AG08395 (cell line): Measurements from ENCODE around the gene INF2.

ENCODE experiments used
- DNase-seq: peaks from one replicate; pipeline ENCODE4 v3.0.0; 2012; ENCODE audit warnings: mixed read lengths, low spot score

INF2 gene

DNA sequence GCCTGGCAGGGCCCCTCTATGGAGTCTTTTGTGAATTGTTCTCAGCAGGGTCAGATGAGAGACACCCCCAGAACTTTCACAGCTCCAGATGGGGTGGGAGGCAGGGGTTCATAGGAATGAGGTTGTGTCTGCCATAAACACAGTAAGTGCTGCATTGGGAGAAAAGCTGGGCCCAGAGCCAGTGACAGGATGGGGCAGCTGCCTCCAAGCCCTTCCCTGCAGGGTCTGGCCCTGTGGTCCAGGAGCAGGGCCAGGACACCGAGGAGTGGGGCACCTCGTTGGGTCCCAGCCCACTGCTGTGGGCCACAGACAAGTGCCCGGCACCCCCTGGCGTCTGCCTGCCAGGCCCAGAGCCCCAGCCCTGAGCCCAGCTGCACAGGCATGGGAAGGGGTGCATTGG is 13.3 kb downstream of the INF2 start:
- DNase-seq: no peak

DNA sequence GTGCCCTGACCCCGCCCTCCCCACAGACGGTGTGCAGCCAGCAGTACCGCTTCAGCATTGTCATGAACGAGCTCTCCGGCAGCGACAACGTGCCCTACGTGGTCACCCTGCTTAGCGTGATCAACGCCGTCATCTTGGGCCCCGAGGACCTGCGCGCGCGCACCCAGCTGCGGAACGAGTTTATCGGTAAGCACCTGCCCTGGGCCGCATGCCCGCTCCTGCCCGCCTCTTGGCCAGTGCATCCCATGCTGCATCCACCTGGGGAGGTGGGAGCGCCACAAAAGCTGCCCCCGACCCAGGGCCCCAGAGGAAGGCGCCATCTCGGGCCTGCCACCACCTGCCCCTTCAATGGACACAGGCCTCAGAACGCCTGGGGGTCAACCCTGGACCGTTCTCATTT is 13.9 kb downstream of the INF2 start:
- DNase-seq: no peak

- DNase-seq: no peak
Observed at GRCh38 chr14:104704252-104704651, 14.8 kb downstream of the INF2 start.

DNA sequence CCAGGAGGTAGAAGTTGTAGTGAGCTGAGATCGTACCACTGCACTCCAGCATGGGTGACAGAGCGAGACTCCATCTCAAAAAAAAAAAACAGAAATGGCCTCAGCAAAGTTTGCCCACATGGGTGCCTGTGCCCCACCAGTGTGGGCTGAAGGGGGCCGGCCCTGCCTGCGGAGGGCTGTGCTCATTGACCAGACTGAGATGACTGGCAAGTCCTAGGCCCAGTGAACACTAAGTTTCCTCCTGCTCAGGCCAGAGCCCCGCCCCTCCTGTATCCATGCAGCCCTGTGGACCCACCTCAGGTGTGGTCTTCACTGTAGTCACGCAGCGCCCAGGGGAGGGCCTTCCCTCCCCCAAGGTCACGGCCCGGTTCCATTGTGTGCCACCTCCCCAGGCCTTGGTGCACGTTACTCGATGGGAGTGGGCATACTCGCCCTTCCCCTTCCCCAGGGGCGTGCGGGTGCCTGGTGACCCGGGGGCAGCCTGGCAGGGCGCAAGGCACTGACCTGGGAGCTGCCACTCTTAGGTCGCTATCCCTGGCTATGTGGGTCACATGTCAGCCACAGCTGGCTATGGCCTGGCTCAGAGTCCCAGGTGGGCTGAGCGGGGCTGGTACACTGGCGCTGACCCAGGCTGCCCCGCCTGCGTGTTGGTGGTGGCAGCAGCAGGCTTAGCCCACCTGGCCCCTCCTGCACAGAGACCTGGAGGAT is 16.1 kb downstream of the INF2 start:
- no peak for DNase-seq

- DNase-seq: no peak
Observed at GRCh38 chr14:104706733-104707607, 17.6 kb downstream of the INF2 start.

DNA sequence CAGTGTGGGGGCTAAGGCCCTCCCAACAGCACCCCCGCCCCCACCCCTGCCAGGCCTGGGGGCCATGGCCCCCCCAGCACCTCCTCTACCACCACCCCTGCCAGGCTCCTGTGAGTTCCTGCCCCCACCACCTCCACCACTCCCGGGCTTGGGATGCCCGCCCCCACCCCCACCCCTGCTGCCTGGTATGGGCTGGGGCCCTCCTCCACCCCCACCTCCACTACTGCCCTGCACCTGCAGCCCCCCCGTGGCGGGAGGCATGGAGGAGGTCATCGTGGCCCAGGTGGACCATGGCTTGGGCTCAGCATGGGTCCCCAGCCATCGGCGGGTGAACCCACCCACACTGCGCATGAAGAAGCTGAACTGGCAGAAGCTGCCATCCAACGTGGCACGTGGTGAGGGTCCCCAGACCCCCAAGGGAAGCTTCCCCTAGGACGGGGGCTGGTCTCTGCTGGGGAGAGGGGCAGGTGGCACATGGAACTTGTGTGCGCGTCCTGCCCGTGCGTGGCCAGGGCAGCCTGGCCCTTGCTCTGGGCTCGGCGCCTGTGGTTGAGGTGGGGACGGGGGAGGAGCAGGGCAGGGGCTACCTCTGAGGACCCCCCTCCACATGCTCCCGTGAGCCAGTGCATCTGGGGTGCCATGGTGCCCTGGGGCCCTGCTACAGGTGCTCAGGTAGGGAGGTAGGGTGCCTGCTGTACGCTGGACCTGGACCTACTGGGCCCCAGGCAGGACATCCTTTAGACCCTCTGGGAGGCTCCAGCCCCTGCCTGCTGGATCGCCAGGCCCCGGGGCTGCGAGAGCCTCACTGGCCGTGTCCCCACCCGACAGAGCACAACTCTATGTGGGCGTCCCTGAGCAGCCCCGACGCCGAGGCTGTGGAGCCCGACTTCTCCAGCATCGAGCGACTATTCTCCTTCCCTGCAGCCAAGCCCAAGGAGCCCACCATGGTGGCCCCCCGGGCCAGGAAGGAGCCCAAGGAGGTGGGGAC is 18.5 kb downstream of the INF2 start:
- DNase-seq: no peak

DNA sequence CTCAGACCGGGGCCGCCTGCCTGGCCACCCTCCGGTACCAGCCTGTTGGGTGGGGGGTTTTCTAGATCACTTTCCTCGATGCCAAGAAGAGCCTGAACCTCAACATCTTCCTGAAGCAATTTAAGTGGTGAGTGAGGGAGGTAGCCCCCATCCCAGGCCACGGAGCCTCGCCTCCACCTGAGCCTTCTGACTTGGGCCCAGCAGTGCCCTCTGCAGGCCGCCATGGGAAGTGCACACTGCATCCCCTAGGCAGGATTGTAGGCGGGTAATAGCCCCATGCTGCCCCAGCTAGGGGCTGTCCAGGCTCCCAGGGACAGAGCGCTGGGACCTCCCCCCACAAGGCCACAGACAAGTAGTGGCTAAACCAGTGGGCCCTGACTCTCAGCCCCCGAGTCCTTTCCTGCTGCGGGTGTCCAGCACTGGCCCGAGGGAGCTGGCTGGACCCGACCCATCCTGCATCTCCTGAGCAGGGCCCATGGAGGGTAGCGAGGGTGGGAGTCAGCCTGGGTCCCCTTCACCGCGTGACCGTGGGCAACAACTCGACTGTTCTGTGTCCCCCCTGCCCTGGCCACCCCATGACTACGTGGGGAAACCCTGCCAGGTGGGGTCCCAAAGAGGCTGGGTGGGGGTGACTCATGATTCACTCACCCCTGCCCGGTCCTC is 19.3 kb downstream of the INF2 start:
- DNase-seq: peak; percentile 87

GRCh38 chr14:104709387-104710039 is 20.1 kb downstream of the INF2 start:
- no peak for DNase-seq

DNA sequence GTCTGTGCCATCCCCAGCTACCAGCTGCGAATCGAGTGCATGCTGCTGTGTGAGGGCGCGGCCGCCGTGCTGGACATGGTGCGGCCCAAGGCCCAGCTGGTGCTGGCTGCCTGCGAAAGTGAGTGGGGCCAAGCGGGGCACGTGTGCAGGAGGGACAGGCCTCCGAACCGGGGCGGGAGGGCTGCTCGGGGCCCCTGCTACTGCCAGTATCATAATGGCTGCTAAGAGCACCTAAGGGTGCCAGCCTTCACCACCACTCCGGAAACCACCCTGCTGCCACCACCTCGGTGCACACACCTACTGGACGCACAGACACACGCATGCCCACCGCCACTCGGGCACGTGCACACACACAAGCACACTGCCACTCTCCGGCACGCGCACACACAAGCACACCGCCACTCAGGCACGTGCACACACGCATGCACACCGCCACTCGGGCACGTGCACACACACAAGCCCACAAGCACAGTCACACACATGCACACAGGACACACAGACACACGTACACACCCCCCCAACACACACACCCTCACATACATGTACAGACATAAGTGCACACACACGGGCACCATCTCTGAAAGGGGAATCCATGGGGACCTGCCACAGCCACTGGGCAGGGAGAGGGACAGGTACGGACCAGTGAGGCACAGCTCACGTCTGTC is 20.8 kb downstream of the INF2 start:
- DNase-seq: no peak

DNA sequence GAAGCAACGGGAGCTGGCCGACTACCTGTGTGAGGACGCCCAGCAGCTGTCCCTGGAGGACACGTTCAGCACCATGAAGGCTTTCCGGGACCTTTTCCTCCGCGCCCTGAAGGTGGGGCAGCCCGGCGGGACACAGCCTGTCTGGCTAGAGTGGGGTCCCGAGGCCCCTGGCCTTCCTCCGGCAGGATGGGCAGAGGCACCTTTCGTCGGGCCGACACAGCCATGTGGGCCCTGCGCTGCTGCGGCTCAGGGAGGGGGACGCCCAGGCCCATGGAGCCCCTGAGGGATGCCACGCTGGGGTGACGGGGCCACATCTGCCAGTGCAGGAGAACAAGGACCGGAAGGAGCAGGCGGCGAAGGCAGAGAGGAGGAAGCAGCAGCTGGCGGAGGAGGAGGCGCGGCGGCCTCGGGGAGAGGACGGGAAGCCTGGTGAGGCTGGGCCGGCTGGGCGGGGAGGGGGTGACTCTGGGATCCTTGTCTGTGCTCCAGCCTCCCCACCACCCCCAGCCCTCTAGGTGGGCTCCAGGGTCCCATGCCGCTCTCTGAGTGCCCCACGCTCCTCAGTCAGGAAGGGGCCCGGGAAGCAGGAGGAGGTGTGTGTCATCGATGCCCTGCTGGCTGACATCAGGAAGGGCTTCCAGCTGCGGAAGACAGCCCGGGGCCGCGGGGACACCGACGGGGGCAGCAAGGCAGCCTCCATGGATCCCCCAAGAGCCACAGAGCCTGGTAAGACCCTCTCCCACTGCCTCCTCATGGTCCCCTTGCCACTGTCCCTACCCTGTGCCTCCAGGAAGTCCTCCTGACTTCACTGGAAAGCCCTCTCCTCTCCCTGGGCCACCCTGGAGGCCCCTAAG is 23.7 kb downstream of the INF2 start:
- no peak for DNase-seq

DNA sequence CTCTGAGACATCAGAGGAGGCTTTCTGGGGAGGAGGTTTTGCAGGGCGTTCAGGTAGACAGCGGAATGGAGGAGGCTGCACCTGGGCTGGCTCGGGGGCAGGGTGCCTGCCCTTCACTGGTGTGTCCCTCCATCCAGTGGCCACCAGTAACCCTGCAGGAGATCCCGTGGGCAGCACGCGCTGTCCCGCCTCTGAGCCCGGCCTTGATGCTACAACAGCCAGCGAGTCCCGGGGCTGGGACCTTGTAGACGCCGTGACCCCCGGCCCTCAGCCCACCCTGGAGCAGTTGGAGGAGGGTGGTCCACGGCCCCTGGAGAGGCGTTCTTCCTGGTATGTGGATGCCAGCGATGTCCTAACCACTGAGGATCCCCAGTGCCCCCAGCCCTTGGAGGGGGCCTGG is 24.6 kb downstream of the INF2 start:
- DNase-seq: no peak

DNA sequence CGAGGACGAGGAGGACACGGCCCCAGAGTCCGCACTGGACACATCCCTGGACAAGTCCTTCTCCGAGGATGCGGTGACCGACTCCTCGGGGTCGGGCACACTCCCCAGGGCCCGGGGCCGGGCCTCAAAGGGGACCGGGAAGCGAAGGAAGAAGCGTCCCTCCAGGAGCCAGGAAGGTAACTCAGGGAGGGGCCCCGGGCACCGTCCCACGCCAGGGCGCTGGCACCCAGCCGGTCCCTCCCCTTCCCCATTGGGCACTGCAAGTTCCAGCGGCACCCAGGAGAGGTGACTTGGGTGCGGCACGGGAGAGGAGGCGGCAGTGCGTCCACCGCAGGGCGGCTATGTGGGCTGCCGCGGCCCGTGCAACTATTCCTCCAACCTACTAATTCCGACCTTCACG is 25.3 kb downstream of the INF2 start:
- no peak for DNase-seq

DNA sequence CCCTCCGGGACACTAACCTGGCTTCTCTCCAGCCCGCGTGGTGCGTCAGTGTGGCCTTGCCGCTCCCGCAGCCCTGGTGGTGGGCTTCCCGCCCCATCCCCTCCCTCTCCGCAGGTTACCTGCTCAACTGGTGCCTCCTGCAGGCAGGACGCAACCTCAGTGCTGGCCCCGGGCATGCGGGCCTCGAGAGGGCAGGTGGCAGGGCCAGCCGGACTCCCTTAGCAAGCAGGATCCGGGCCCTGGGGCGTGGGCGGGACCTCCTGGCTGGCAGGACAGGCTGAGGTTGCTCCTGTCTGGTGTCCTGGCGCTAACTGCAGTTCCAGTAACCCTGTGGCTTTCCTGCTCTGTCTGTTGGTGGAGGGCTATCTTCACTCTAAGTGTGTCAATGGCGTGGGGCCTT is 26.0 kb downstream of the INF2 start:
- DNase-seq: no peak

DNA sequence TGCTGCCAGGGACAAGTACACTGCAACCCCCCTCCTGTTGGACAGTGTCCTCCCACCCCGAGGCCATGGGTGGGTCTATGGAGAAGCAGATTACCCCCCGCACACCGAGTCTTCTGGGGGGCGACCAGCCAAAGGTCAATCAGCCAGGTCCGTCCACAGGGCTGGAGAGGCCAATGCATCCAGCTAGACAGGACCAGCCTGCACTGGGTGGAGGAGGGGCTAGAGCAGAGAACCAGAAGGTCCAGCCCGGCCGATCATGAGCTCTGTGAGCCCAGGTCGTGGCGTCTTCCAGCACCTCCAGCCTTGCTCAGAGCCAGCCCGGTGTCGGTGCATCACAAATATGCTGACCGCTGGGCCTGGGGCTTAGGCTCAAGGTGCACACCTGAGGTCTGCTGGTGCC is 26.5 kb downstream of the INF2 start:
- DNase-seq: no peak

GRCh38 chr14:104717137-104717536 is 27.7 kb downstream of the INF2 start:
- no peak for DNase-seq

GRCh38 chr14:104717646-104718045 is 28.2 kb downstream of the INF2 start:
- no peak for DNase-seq

GRCh38 chr14:104718147-104718546 is 28.7 kb downstream of the INF2 start:
- no peak for DNase-seq

DNA sequence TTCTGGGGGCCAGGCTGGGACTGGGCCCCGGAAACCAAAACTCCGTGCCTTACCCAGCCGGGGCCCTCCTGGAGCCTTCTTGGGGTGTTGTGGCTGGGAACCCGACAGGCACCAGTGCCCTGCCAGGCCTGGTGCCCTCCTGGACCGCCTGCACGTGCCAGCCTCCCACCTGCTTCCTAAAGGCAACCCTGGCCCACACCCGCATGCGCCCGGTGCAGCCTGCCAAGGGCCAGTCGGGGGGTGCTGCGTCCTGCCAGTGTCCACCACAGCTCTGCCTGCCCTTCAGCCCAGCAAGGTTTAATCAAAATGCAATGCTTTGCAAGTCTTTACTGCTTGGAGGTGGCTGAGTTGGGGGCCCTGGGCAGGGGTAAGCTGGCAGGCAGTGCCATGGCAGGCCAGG is 29.5 kb downstream of the INF2 start:
- no peak for DNase-seq

- no peak for DNase-seq
Observed at GRCh38 chr14:104719343-104719742, 29.9 kb downstream of the INF2 start.
